ENCODE data around the gene LRRC31.

The LRRC31 gene

DNA sequence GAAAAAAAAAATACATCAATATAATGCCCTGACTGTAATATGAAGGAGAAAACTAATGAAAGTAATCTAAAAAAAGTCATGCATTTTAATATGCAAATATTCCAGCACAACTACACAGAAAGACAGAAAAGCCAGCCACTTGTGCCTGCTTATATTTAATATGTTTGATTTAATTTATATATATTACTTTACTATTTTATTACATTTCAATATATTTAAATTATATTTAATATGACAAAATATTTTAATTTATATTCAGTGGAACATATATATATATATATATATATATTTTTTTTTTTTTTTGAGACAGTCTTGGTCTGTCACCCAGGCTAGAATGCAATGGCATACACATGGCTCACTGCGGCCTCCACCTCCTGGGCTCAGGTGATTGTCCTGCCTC lies 27.5 kb upstream of the LRRC31 start:
- TF ChIP-seq TEAD4 (IDR thresholded peaks at IDR 0.05) (no peak), TCF12 (IDR thresholded peaks at IDR 0.05; ENCODE audit: low read depth) (no peak)
- TF ChIP-seq, protein P1, sequence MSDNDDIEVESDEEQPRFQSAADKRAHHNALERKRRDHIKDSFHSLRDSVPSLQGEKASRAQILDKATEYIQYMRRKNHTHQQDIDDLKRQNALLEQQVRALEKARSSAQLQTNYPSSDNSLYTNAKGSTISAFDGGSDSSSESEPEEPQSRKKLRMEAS (IDR thresholded peaks at IDR 0.05) = no peak

DNA sequence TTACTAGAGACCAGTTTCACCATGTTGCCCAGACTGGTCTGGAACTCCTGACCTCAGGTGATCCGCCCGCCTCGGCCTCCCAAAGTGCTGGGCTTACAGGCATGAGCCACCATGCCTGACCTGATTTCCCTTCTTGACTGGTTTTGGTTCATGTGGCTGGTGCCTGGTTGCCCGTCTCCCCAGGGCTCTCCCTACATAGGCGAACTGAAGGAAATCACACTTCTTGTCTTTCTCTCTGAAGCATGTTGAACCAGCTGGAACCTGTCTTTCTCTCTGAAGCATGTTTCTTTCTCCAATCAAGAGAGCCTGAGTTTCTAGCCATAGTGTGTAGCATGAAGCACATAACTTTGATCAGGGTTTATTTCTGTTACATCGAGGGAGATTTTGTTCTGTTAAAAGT lies 25.3 kb upstream of the LRRC31 start:
- TF ChIP-seq CEBPB (IDR thresholded peaks at IDR 0.05) = no peak
- TF ChIP-seq, protein P2, sequence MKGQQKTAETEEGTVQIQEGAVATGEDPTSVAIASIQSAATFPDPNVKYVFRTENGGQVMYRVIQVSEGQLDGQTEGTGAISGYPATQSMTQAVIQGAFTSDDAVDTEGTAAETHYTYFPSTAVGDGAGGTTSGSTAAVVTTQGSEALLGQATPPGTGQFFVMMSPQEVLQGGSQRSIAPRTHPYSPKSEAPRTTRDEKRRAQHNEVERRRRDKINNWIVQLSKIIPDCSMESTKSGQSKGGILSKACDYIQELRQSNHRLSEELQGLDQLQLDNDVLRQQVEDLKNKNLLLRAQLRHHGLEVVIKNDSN (IDR thresholded peaks at IDR 0.05) = no peak
- TF ChIP-seq TAF1 (IDR thresholded peaks at IDR 0.05; ENCODE audit: low read depth) = no peak
- TF ChIP-seq CREB1 (IDR thresholded peaks at IDR 0.05; ENCODE audit: low read depth) = no peak
- no peak for TF ChIP-seq TCF12 (IDR thresholded peaks at IDR 0.05; ENCODE audit: low read depth)
- TF ChIP-seq EP300 (IDR thresholded peaks at IDR 0.05; ENCODE audit: borderline replicate concordance) = no peak
- TF ChIP-seq ZBTB7A (IDR thresholded peaks at IDR 0.05; ENCODE audit: low read depth) = no peak
- TF ChIP-seq RAD21 (IDR thresholded peaks at IDR 0.05; ENCODE audit: low read depth) = no peak
- TF ChIP-seq NFIC (IDR thresholded peaks at IDR 0.05) = no peak
- TF ChIP-seq YY1 (IDR thresholded peaks at IDR 0.05; ENCODE audit: low read depth) = no peak
- TF ChIP-seq, protein P3, sequence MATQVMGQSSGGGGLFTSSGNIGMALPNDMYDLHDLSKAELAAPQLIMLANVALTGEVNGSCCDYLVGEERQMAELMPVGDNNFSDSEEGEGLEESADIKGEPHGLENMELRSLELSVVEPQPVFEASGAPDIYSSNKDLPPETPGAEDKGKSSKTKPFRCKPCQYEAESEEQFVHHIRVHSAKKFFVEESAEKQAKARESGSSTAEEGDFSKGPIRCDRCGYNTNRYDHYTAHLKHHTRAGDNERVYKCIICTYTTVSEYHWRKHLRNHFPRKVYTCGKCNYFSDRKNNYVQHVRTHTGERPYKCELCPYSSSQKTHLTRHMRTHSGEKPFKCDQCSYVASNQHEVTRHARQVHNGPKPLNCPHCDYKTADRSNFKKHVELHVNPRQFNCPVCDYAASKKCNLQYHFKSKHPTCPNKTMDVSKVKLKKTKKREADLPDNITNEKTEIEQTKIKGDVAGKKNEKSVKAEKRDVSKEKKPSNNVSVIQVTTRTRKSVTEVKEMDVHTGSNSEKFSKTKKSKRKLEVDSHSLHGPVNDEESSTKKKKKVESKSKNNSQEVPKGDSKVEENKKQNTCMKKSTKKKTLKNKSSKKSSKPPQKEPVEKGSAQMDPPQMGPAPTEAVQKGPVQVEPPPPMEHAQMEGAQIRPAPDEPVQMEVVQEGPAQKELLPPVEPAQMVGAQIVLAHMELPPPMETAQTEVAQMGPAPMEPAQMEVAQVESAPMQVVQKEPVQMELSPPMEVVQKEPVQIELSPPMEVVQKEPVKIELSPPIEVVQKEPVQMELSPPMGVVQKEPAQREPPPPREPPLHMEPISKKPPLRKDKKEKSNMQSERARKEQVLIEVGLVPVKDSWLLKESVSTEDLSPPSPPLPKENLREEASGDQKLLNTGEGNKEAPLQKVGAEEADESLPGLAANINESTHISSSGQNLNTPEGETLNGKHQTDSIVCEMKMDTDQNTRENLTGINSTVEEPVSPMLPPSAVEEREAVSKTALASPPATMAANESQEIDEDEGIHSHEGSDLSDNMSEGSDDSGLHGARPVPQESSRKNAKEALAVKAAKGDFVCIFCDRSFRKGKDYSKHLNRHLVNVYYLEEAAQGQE (IDR thresholded peaks at IDR 0.05; ENCODE audit: low read depth) = no peak
- no peak for TF ChIP-seq TEAD4 (IDR thresholded peaks at IDR 0.05)
- no peak for TF ChIP-seq FOXM1 (IDR thresholded peaks at IDR 0.05; ENCODE audit: borderline replicate concordance, low read depth)
- TF ChIP-seq, protein P1 (IDR thresholded peaks at IDR 0.05) = no peak
- TF ChIP-seq EGR1 (IDR thresholded peaks at IDR 0.05) = no peak

DNA sequence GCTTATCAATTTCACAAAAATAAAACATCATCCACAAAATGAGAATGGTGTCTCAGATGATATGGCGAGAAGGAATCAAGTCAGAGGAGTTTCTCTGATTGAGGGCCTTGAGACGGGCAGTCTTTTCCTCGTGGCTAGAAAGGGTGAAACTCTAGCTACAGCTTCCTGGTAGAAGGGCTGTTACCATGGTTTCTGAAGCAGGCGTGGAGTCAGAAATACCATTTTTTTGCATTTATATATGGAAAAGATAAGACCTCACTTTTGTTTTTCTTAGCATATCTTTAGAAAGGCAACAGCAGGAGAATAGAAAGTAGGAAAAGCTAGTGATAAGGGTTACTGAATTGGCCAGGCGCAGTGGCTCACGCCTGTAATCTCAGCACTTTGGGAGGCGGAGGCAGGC lies 24.4 kb upstream of the LRRC31 start:
- no peak for TF ChIP-seq CREB1 (IDR thresholded peaks at IDR 0.05; ENCODE audit: low read depth)
- no peak for TF ChIP-seq NFIC (IDR thresholded peaks at IDR 0.05)
- TF ChIP-seq RAD21 (IDR thresholded peaks at IDR 0.05; ENCODE audit: low read depth) = no peak
- TF ChIP-seq YY1 (IDR thresholded peaks at IDR 0.05; ENCODE audit: low read depth) = no peak
- TF ChIP-seq TCF12 (IDR thresholded peaks at IDR 0.05; ENCODE audit: low read depth) = no peak
- TF ChIP-seq, protein P2 (IDR thresholded peaks at IDR 0.05) = no peak
- TF ChIP-seq EGR1 (IDR thresholded peaks at IDR 0.05) = no peak
- TF ChIP-seq TAF1 (IDR thresholded peaks at IDR 0.05; ENCODE audit: low read depth) = no peak
- TF ChIP-seq ZBTB7A (IDR thresholded peaks at IDR 0.05; ENCODE audit: low read depth) = no peak
- TF ChIP-seq CEBPB (IDR thresholded peaks at IDR 0.05) = no peak
- no peak for TF ChIP-seq FOXM1 (IDR thresholded peaks at IDR 0.05; ENCODE audit: borderline replicate concordance, low read depth)

DNA sequence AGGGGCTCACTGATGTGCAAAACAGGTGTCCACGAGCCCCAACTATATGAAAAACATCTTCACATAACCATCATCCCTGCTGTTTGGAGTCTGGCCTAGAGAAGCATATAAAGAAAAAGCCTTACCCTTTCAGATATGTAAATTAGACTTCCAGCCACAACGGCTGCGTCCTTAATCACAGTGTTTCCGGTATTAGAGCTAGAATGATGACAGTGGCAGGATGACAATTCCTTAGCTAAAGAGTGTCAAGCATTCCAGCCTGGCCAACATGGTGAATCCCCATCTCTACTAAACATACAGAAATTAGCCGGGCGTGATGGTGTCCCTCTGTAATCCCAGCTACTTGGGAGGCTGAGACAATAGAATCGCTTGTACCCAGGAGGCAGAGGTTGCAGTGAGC lies 22.2 kb upstream of the LRRC31 start:
- TF ChIP-seq CREB1 (IDR thresholded peaks at IDR 0.05; ENCODE audit: low read depth) = no peak
- TF ChIP-seq TAF1 (IDR thresholded peaks at IDR 0.05; ENCODE audit: low read depth) = no peak
- no peak for TF ChIP-seq RAD21 (IDR thresholded peaks at IDR 0.05; ENCODE audit: low read depth)
- TF ChIP-seq EGR1 (IDR thresholded peaks at IDR 0.05) = no peak
- TF ChIP-seq, protein P2 (IDR thresholded peaks at IDR 0.05) = no peak
- TF ChIP-seq FOXM1 (IDR thresholded peaks at IDR 0.05; ENCODE audit: borderline replicate concordance, low read depth) = no peak
- TF ChIP-seq, protein P1 (IDR thresholded peaks at IDR 0.05) = no peak
- no peak for TF ChIP-seq YY1 (IDR thresholded peaks at IDR 0.05; ENCODE audit: low read depth)
- TF ChIP-seq EP300 (IDR thresholded peaks at IDR 0.05; ENCODE audit: borderline replicate concordance) = no peak
- TF ChIP-seq ZBTB7A (IDR thresholded peaks at IDR 0.05; ENCODE audit: low read depth) = no peak
- TF ChIP-seq TEAD4 (IDR thresholded peaks at IDR 0.05) = no peak
- no peak for TF ChIP-seq NFIC (IDR thresholded peaks at IDR 0.05)
- TF ChIP-seq TCF12 (IDR thresholded peaks at IDR 0.05; ENCODE audit: low read depth) = no peak
- TF ChIP-seq, protein P3 (IDR thresholded peaks at IDR 0.05; ENCODE audit: low read depth) = no peak
- TF ChIP-seq CEBPB (IDR thresholded peaks at IDR 0.05) = no peak

DNA sequence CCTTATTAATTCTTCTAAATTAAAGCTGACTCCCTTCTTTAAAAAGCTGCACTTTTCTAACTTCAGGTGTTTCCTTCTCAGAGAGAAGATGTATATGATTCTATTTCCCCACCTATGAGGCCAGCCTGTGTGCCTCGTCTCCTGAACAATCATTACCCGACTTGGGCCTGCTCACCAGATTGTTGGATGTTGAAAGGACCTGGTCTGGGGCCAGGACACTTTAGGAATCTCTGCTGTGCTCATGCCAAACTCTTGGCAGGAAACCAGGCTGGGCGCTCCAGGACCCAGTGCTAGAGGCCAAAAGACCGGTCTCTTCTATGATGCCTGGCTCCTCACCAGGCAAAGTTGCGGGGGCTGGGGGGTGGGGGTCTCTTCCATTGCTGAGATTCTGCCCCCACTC lies 16.9 kb upstream of the LRRC31 start:
- TF ChIP-seq, protein P1 (IDR thresholded peaks at IDR 0.05) = no peak
- TF ChIP-seq YY1 (IDR thresholded peaks at IDR 0.05; ENCODE audit: low read depth) (no peak), TEAD4 (IDR thresholded peaks at IDR 0.05) (no peak), TAF1 (IDR thresholded peaks at IDR 0.05; ENCODE audit: low read depth) (no peak), ZBTB7A (IDR thresholded peaks at IDR 0.05; ENCODE audit: low read depth) (no peak), RAD21 (IDR thresholded peaks at IDR 0.05; ENCODE audit: low read depth) (no peak), FOXM1 (IDR thresholded peaks at IDR 0.05; ENCODE audit: borderline replicate concordance, low read depth) (no peak), NFIC (IDR thresholded peaks at IDR 0.05) (peak; percentile 64), TCF12 (IDR thresholded peaks at IDR 0.05; ENCODE audit: low read depth) (no peak)

All from Ishikawa (cell line).